Measurements from ENCODE around the gene PPT2.

Gene PPT2

GRCh38 chr6:32153564-32154513, at the start of gene PPT2:
TSS of gene PPT2 (plus strand) at chr6:32154141. CDS start at chr6:32154595, 454 bp downstream.
- Histone ChIP-seq H3K79me2 (ENCODE audit: low read length) (no peaks in the 10 kb centered on the region), H3K36me3 (replicated peaks; ENCODE audit: insufficient read depth, low read length) (no peaks in the 10 kb centered on the region), H3K9me3 (replicated peaks; ENCODE audit: insufficient read depth, low read length) (no peaks in the 10 kb centered on the region), H3K27ac (ENCODE audit: low read length) (no peak within 1 kb of the TSS), H3K4me2 (ENCODE audit: low read depth, low read length) (peak within 1 kb of the TSS; percentile 99), H3K4me3 (ENCODE audit: low read length) (peak within 1 kb of the TSS; percentile 79), H2AFZ (ENCODE audit: low read length) (peak within 1 kb of the TSS; percentile 98), H4K20me1 (ENCODE audit: insufficient read depth, low read length) (no peaks in the 10 kb centered on the region), H3K9ac (ENCODE audit: low read length) (peak within 1 kb of the TSS; percentile 44; the same call in 1 of the 2 replicates), H3K27me3 (replicated peaks; ENCODE audit: insufficient read depth, low read length) (peaks cover 51% of the 10 kb centered on the region), H3F3A (ENCODE audit: insufficient read depth, low read length) (no peaks in the 10 kb centered on the region), H3K9me2 (replicated peaks; ENCODE audit: insufficient read depth, low read length) (no peaks in the 10 kb centered on the region), H3K4me1 (ENCODE audit: low read length) (0 out of 2 replicates have a peak, but pooled peaks cover 4% of the 10 kb centered on the region)
- no peak for TF ChIP-seq CTCF (IDR thresholded peaks at IDR 0.05; ENCODE audit: low read length)
- TF ChIP-seq EZH2phosphoT487 (IDR thresholded peaks at IDR 0.05; ENCODE audit: low read length): no peak
- no peak for TF ChIP-seq EZH2 (optimal IDR thresholded peaks at IDR 0.05; ENCODE audit: low read depth, low read length)
- peak; percentile 11 for DNase-seq

- H3K4me2 ChIP-seq (ENCODE audit: low read depth, low read length): no peak overlapping the region
- H4K20me1 ChIP-seq (ENCODE audit: insufficient read depth, low read length): no peaks in the 10 kb centered on the region
- no peaks in the 10 kb centered on the region for H3K9me2 ChIP-seq (replicated peaks; ENCODE audit: insufficient read depth, low read length)
- H3K27me3 ChIP-seq (replicated peaks; ENCODE audit: insufficient read depth, low read length): peaks cover 78% of the 10 kb centered on the region
- no peak overlapping the region for H3K9ac ChIP-seq (ENCODE audit: low read length)
- H3K27ac ChIP-seq (ENCODE audit: low read length): no peak overlapping the region
- TF ChIP-seq EZH2 (optimal IDR thresholded peaks at IDR 0.05; ENCODE audit: low read depth, low read length) (no peak), CTCF (IDR thresholded peaks at IDR 0.05; ENCODE audit: low read length) (no peak), EZH2phosphoT487 (IDR thresholded peaks at IDR 0.05; ENCODE audit: low read length) (no peak)
- H3F3A ChIP-seq (ENCODE audit: insufficient read depth, low read length): no peaks in the 10 kb centered on the region
- H3K4me3 ChIP-seq (ENCODE audit: low read length): no peak overlapping the region
- H3K36me3 ChIP-seq (replicated peaks; ENCODE audit: insufficient read depth, low read length): no peaks in the 10 kb centered on the region
- H3K9me3 ChIP-seq (replicated peaks; ENCODE audit: insufficient read depth, low read length): no peaks in the 10 kb centered on the region
- no peaks in the 10 kb centered on the region for H3K4me1 ChIP-seq (ENCODE audit: low read length)
- no peaks in the 10 kb centered on the region for H3K79me2 ChIP-seq (ENCODE audit: low read length)
- no peak overlapping the region for H2AFZ ChIP-seq (ENCODE audit: low read length)
- no peak for DNase-seq
These were observed 48.5 kb upstream of the PPT2 start for GRCh38 chr6:32105433-32105832.

GRCh38 chr6:32107406-32107805, 46.5 kb upstream of the PPT2 start:
- peaks cover 64% of the 10 kb centered on the region for H3K27me3 ChIP-seq (replicated peaks; ENCODE audit: insufficient read depth, low read length)
- no peaks in the 10 kb centered on the region for H3K79me2 ChIP-seq (ENCODE audit: low read length)
- no peaks in the 10 kb centered on the region for H3K4me1 ChIP-seq (ENCODE audit: low read length)
- no peak for DNase-seq
- no peaks in the 10 kb centered on the region for H3F3A ChIP-seq (ENCODE audit: insufficient read depth, low read length)
- H2AFZ ChIP-seq (ENCODE audit: low read length): no peak overlapping the region
- no peak overlapping the region for H3K4me3 ChIP-seq (ENCODE audit: low read length)
- H3K27ac ChIP-seq (ENCODE audit: low read length): no peak overlapping the region
- TF ChIP-seq EZH2 (optimal IDR thresholded peaks at IDR 0.05; ENCODE audit: low read depth, low read length) (no peak), CTCF (IDR thresholded peaks at IDR 0.05; ENCODE audit: low read length) (no peak), EZH2phosphoT487 (IDR thresholded peaks at IDR 0.05; ENCODE audit: low read length) (no peak)
- no peak overlapping the region for H3K4me2 ChIP-seq (ENCODE audit: low read depth, low read length)
- H3K9me2 ChIP-seq (replicated peaks; ENCODE audit: insufficient read depth, low read length): no peaks in the 10 kb centered on the region
- no peaks in the 10 kb centered on the region for H4K20me1 ChIP-seq (ENCODE audit: insufficient read depth, low read length)
- H3K9me3 ChIP-seq (replicated peaks; ENCODE audit: insufficient read depth, low read length): no peaks in the 10 kb centered on the region
- H3K9ac ChIP-seq (ENCODE audit: low read length): no peak overlapping the region
- no peaks in the 10 kb centered on the region for H3K36me3 ChIP-seq (replicated peaks; ENCODE audit: insufficient read depth, low read length)
